Measurements from ENCODE around the gene FBXW4. TPM values are rescaled to one million over a fixed set of nuclear protein-coding genes. Genes with fewer than 3 reads are reported as not detected.

FBXW4 gene
- total RNA-seq, 2 experiments from 2014 or later, result 43.1 to 60.9 TPM

DNA sequence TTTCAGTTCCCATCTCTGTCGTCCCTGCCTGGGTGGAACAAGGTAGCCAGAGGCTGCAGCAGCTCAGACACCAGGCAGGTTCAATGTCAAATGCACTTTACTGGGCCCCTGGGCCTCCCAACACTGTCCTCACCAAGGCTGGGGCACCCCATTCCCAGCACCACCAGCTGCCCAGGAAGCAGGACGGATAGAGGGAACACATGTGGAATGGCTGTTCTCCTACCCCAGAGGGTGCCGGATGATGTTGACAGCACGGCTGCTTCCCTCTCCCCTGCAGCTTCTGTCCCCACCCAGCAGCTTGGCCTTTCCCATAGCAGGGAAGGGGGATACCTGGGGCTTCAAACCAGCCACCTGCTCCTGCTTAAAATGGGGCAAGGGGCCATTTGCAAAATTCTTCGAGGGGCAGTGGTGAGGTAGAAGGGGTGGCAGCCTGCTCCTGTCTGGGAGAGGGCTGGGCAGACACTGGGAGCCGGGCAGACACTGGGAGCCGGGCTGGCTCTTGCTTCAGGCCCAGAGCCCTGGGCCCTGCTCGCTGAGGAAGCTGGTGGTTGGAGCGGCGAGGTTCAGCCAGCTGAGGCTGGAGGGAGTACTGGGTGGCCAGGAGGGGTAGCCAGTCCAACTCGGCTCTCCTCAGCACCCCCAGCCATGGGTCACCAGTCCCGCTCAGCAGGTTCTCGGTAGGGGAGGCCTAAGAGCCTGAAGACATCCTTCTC, 116.0 kb downstream of the FBXW4 start:
- Histone ChIP-seq H3K9me2 (ENCODE audit: insufficient read depth, low read length) (no peaks in the 10 kb centered on the region), H3K79me2 (ENCODE audit: insufficient read depth, low read depth, low read length) (no peaks in the 10 kb centered on the region), H3K36me3 (ENCODE audit: insufficient read depth, low read length) (0 out of 2 replicates have a peak, but pooled peaks cover 3% of the 10 kb centered on the region), H4K20me1 (ENCODE audit: insufficient read depth, low read length) (no peaks in the 10 kb centered on the region), H3K4me3 (ENCODE audit: low read depth, low read length, poor library complexity, severe bottlenecking) (no peak overlapping the region), H3K4me1 (ENCODE audit: insufficient read depth, low read length, poor library complexity, severe bottlenecking) (peaks cover 4% of the 10 kb centered on the region), H3K27ac (ENCODE audit: low read depth, low read length, poor library complexity, severe bottlenecking) (no peak overlapping the region), H2AFZ (ENCODE audit: low read length) (no peak overlapping the region), H3K4me2 (ENCODE audit: low read length) (no peak overlapping the region), H3K9me3 (ENCODE audit: low read length) (no peaks in the 10 kb centered on the region)
- TF ChIP-seq, protein P1, sequence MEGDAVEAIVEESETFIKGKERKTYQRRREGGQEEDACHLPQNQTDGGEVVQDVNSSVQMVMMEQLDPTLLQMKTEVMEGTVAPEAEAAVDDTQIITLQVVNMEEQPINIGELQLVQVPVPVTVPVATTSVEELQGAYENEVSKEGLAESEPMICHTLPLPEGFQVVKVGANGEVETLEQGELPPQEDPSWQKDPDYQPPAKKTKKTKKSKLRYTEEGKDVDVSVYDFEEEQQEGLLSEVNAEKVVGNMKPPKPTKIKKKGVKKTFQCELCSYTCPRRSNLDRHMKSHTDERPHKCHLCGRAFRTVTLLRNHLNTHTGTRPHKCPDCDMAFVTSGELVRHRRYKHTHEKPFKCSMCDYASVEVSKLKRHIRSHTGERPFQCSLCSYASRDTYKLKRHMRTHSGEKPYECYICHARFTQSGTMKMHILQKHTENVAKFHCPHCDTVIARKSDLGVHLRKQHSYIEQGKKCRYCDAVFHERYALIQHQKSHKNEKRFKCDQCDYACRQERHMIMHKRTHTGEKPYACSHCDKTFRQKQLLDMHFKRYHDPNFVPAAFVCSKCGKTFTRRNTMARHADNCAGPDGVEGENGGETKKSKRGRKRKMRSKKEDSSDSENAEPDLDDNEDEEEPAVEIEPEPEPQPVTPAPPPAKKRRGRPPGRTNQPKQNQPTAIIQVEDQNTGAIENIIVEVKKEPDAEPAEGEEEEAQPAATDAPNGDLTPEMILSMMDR (conservative IDR thresholded peaks at IDR 0.05; ENCODE audit: low read length), result no peak
- TF ChIP-seq EZH2phosphoT487 (IDR thresholded peaks at IDR 0.05; ENCODE audit: borderline replicate concordance, low read depth, low read length), result no peak
- no TSS peak for BruUV-seq (replicated peaks)
- POLR2A ChIA-PET, result no interaction called here
- DNase-seq (ENCODE audit: low spot score), result no peak
- intact Hi-C loops (cut with micrococcal nuclease; ENCODE audit: unreplicated experiment), result no loop called here
- CTCF ChIA-PET (ENCODE audit: unreplicated experiment), result interaction anchor here (0.5 kb wide), 1 partner anchor 1880 kb away, joined by 9 read pairs; the partner anchor contains the start of gene CALHM1

DNA sequence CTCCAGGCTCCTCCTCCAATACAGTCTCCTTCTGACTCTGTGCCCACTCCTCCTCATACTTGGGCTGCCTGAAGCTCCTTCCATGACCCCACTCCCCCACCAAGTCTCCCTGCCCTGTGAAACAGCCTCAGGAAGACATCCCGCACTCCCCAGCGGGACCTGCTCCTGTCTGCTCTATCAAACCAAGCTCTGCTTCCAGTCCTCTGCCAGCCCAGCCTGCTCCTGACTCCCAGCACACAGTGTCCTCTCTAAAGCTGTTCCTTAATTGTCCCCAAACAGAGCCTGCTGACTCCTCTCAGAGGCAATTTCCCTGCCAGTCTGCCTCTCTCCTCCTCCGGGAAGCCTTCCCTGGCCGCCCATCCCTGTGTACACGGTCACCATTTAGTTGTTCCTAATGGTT, 116.8 kb downstream of the FBXW4 start:
- no peak for DNase-seq (ENCODE audit: low spot score)
- BruUV-seq (replicated peaks), result no TSS peak
- TF ChIP-seq, protein P1 (conservative IDR thresholded peaks at IDR 0.05; ENCODE audit: low read length), result no peak
- TF ChIP-seq EZH2phosphoT487 (IDR thresholded peaks at IDR 0.05; ENCODE audit: borderline replicate concordance, low read depth, low read length), result no peak

More for the DNA sequence above, 116.8 kb downstream of the FBXW4 start:
- Histone ChIP-seq H3K36me3 (ENCODE audit: insufficient read depth, low read length) (0 out of 2 replicates have a peak, but pooled peaks cover 3% of the 10 kb centered on the region), H3K27ac (ENCODE audit: low read depth, low read length, poor library complexity, severe bottlenecking) (no peak overlapping the region), H2AFZ (ENCODE audit: low read length) (no peak overlapping the region), H3K9me2 (ENCODE audit: insufficient read depth, low read length) (no peaks in the 10 kb centered on the region), H3K4me1 (ENCODE audit: insufficient read depth, low read length, poor library complexity, severe bottlenecking) (peaks cover 8% of the 10 kb centered on the region), H3K9me3 (ENCODE audit: low read length) (no peaks in the 10 kb centered on the region), H3K4me3 (ENCODE audit: low read depth, low read length, poor library complexity, severe bottlenecking) (no peak overlapping the region), H3K79me2 (ENCODE audit: insufficient read depth, low read depth, low read length) (no peaks in the 10 kb centered on the region), H3K4me2 (ENCODE audit: low read length) (no peak overlapping the region), H4K20me1 (ENCODE audit: insufficient read depth, low read length) (no peaks in the 10 kb centered on the region)
- intact Hi-C loops (cut with micrococcal nuclease; ENCODE audit: unreplicated experiment), result no loop called here
- ChIA-PET CTCF (ENCODE audit: unreplicated experiment) (interaction anchor here (0.5 kb wide), 1 partner anchor 1881 kb away, joined by 9 read pairs; the partner anchor contains the start of gene CALHM1), POLR2A (no interaction called here)
